ENCODE measurements around the gene PAPPA.

PAPPA gene

DNA sequence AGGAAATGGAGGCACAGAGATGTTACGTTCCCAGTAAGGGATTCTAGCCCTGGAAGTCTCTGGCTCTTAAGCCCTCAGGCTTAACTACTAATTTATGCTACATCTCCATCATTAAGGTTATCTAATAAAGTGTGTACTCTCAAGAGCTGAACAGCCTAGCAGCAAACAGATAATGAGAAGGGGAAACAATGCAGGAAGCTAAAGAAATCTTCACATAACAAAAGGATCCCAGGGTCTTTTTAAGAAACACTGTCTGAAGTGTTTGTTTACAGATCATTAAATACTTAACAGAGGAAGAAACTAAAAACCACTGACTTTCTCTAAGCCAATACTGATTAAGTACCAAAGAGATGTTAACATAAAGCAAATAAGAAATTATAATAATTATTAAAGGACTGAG, 129.0 kb downstream of the PAPPA start:
- Histone ChIP-seq H3K9ac (ENCODE audit: low read depth in 1 of 2, low read length in 2 of 2) (no peak overlapping the region), H3K27ac (ENCODE audit: low read depth, low read length) (no peak overlapping the region), H3K9me3 (ENCODE audit: control insufficient read depth in 1 of 2, low read length in 2 of 2) (no peaks in the 10 kb centered on the region), H3K4me1 (ENCODE audit: control insufficient read depth in 1 of 2, insufficient read depth in 2 of 2, low read length in 2 of 2) (no peaks in the 10 kb centered on the region), H3K27me3 (ENCODE audit: control insufficient read depth in 1 of 2, insufficient read depth in 2 of 2, low read length in 2 of 2) (no peaks in the 10 kb centered on the region), H3K4me3 (ENCODE audit: low read depth in 1 of 2, low read length in 2 of 2) (no peak overlapping the region), H3K36me3 (ENCODE audit: control insufficient read depth in 1 of 2, insufficient read depth in 2 of 2, low read length in 2 of 2) (no peaks in the 10 kb centered on the region)

DNA sequence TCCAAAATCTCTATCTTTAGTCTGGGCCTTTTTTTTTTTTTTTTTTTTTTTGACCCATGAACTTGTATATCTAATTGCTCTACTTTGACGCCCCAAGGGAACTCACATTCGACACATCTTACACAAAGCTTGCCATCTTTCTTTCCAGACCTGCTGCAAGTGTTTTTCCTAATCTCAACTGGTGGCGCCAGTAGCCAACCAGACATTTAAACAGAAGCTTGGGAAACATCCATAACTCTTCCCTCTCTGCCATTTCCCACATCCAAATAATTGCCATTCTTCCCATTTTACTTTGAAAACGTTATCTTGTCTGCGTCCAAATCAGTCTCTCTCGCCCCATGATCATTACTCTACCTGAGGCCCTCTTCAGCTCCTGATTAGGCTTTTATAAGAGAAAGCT, 130.9 kb downstream of the PAPPA start:
- H3K4me3 ChIP-seq (ENCODE audit: low read depth in 1 of 2, low read length in 2 of 2), result no peak overlapping the region
- no peak overlapping the region for H3K27ac ChIP-seq (ENCODE audit: low read depth, low read length)
- H3K27me3 ChIP-seq (ENCODE audit: control insufficient read depth in 1 of 2, insufficient read depth in 2 of 2, low read length in 2 of 2), result no peaks in the 10 kb centered on the region
- H3K9ac ChIP-seq (ENCODE audit: low read depth in 1 of 2, low read length in 2 of 2), result no peak overlapping the region
- no peaks in the 10 kb centered on the region for H3K36me3 ChIP-seq (ENCODE audit: control insufficient read depth in 1 of 2, insufficient read depth in 2 of 2, low read length in 2 of 2)
- no peaks in the 10 kb centered on the region for H3K9me3 ChIP-seq (ENCODE audit: control insufficient read depth in 1 of 2, low read length in 2 of 2)
- H3K4me1 ChIP-seq (ENCODE audit: control insufficient read depth in 1 of 2, insufficient read depth in 2 of 2, low read length in 2 of 2), result no peaks in the 10 kb centered on the region

DNA sequence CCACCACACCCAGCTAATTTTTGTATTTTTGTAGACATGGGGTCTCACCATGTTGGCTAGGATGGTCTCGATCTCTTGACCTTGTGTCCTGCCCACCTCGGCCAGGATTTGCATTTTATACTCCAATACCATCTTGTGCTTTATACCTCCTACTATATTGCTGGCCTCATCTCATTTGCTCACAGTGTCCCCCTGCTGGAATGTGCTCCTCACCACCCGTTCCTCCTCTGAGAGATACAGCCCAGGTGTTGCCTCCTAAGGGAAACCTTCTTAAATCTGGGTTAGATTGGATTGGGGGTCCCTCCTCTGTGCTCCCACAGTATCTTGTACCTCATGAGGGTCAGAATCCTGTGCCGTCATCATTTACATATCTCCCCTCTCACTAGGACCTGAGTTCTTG, 131.7 kb downstream of the PAPPA start:
- H3K4me1 ChIP-seq (ENCODE audit: control insufficient read depth in 1 of 2, insufficient read depth in 2 of 2, low read length in 2 of 2), result no peaks in the 10 kb centered on the region
- no peaks in the 10 kb centered on the region for H3K9me3 ChIP-seq (ENCODE audit: control insufficient read depth in 1 of 2, low read length in 2 of 2)
- no peak overlapping the region for H3K4me3 ChIP-seq (ENCODE audit: low read depth in 1 of 2, low read length in 2 of 2)
- H3K27me3 ChIP-seq (ENCODE audit: control insufficient read depth in 1 of 2, insufficient read depth in 2 of 2, low read length in 2 of 2), result no peaks in the 10 kb centered on the region
- no peak overlapping the region for H3K27ac ChIP-seq (ENCODE audit: low read depth, low read length)
- no peak overlapping the region for H3K9ac ChIP-seq (ENCODE audit: low read depth in 1 of 2, low read length in 2 of 2)
- H3K36me3 ChIP-seq (ENCODE audit: control insufficient read depth in 1 of 2, insufficient read depth in 2 of 2, low read length in 2 of 2), result no peaks in the 10 kb centered on the region

DNA sequence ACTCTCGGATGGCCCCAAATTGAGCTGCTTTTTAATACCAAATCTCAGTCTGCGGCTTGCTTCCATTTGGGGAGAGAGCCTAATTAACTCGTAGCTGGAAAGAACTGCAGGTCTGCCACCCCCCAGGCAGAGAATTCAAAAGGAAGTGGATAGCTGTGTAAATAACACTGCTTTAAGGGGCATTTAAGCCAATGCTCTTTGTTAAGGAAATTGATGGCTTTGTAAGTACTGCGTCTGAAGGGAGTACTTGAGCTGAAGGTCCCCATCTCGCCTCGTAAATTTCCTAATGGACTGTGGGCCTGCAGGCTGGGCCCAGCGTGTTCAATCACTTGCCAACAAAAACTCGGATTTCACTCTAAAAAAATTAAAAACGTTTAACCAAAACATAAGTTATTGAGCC, 132.7 kb downstream of the PAPPA start:
- H3K27ac ChIP-seq (ENCODE audit: low read depth, low read length), result no peak overlapping the region

DNA sequence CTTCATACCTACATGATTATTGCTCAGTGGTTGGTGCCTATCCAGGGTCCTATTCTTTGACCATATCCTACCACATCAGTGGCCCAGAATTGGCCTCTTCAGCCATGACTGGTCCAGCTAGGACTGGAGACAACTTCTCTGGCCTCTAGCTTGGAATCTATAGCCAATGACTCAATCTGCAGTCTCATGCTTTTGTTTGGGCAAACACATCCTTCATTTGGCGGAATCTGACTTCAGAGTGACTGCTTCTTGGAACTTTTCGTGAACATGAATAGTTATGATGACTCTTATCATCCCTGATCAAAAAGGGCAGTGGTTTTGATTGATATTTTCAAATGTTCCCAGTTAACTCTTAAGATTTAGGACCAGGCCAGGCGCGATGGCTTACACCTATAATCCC, 134.1 kb downstream of the PAPPA start:
- Histone ChIP-seq H3K4me1 (ENCODE audit: control insufficient read depth in 1 of 2, insufficient read depth in 2 of 2, low read length in 2 of 2) (no peaks in the 10 kb centered on the region), H3K27ac (ENCODE audit: low read depth, low read length) (no peak overlapping the region), H3K36me3 (ENCODE audit: control insufficient read depth in 1 of 2, insufficient read depth in 2 of 2, low read length in 2 of 2) (no peaks in the 10 kb centered on the region), H3K4me3 (ENCODE audit: low read depth in 1 of 2, low read length in 2 of 2) (no peak overlapping the region), H3K9ac (ENCODE audit: low read depth in 1 of 2, low read length in 2 of 2) (no peak overlapping the region), H3K9me3 (ENCODE audit: control insufficient read depth in 1 of 2, low read length in 2 of 2) (no peaks in the 10 kb centered on the region), H3K27me3 (ENCODE audit: control insufficient read depth in 1 of 2, insufficient read depth in 2 of 2, low read length in 2 of 2) (no peaks in the 10 kb centered on the region)

More for the DNA sequence above, 132.7 kb downstream of the PAPPA start:
- Histone ChIP-seq H3K4me3 (ENCODE audit: low read depth in 1 of 2, low read length in 2 of 2) (no peak overlapping the region), H3K27me3 (ENCODE audit: control insufficient read depth in 1 of 2, insufficient read depth in 2 of 2, low read length in 2 of 2) (no peaks in the 10 kb centered on the region), H3K9ac (ENCODE audit: low read depth in 1 of 2, low read length in 2 of 2) (no peak overlapping the region), H3K36me3 (ENCODE audit: control insufficient read depth in 1 of 2, insufficient read depth in 2 of 2, low read length in 2 of 2) (no peaks in the 10 kb centered on the region), H3K4me1 (ENCODE audit: control insufficient read depth in 1 of 2, insufficient read depth in 2 of 2, low read length in 2 of 2) (no peaks in the 10 kb centered on the region), H3K9me3 (ENCODE audit: control insufficient read depth in 1 of 2, low read length in 2 of 2) (no peaks in the 10 kb centered on the region)

DNA sequence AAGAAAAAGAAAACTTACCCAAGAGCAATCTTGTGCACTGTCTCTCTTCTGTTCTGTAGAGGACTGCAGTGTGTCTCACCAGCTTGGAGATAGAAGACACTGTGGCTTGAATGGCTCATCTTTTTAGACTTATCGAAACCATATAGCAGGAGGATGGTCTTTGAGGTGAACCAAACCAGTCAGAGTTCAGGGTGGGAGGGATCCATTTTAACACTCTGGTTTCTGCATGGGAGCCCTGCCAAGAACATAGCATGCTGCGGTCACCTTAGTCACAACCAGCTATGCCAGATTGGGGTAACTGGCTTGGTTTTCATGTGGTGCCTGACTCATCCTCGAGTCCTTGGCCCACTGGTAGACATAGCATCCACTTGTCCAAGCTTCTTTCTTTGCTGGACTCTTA, 135.1 kb downstream of the PAPPA start:
- Histone ChIP-seq H3K27me3 (ENCODE audit: control insufficient read depth in 1 of 2, insufficient read depth in 2 of 2, low read length in 2 of 2) (no peaks in the 10 kb centered on the region), H3K9ac (ENCODE audit: low read depth in 1 of 2, low read length in 2 of 2) (no peak overlapping the region), H3K36me3 (ENCODE audit: control insufficient read depth in 1 of 2, insufficient read depth in 2 of 2, low read length in 2 of 2) (no peaks in the 10 kb centered on the region), H3K4me3 (ENCODE audit: low read depth in 1 of 2, low read length in 2 of 2) (no peak overlapping the region), H3K27ac (ENCODE audit: low read depth, low read length) (no peak overlapping the region), H3K9me3 (ENCODE audit: control insufficient read depth in 1 of 2, low read length in 2 of 2) (no peaks in the 10 kb centered on the region), H3K4me1 (ENCODE audit: control insufficient read depth in 1 of 2, insufficient read depth in 2 of 2, low read length in 2 of 2) (no peaks in the 10 kb centered on the region)

DNA sequence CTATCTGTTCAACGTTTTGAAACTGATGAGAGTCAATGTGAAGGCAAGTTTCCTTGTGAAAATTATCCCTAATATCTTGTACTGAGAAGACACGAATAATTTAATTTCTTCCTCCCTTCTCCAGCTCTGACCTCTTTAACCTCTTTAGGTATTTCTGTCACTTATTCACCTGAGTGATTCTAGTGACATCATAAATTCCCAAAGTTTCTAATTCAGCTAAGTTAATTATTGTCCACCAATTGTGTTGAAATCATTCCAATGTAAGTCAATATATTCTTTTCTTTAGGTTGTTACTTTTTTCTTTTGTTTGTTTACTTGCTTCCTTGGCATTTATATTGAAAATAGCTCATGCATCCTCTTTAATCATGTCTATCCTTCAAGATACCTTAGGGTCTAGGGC, 143.8 kb downstream of the PAPPA start:
- Histone ChIP-seq H3K4me1 (ENCODE audit: control insufficient read depth in 1 of 2, insufficient read depth in 2 of 2, low read length in 2 of 2) (no peaks in the 10 kb centered on the region), H3K27ac (ENCODE audit: low read depth, low read length) (no peak overlapping the region), H3K36me3 (ENCODE audit: control insufficient read depth in 1 of 2, insufficient read depth in 2 of 2, low read length in 2 of 2) (no peaks in the 10 kb centered on the region), H3K9ac (ENCODE audit: low read depth in 1 of 2, low read length in 2 of 2) (no peak overlapping the region), H3K4me3 (ENCODE audit: low read depth in 1 of 2, low read length in 2 of 2) (no peak overlapping the region), H3K27me3 (ENCODE audit: control insufficient read depth in 1 of 2, insufficient read depth in 2 of 2, low read length in 2 of 2) (no peaks in the 10 kb centered on the region), H3K9me3 (ENCODE audit: control insufficient read depth in 1 of 2, low read length in 2 of 2) (no peaks in the 10 kb centered on the region)

DNA sequence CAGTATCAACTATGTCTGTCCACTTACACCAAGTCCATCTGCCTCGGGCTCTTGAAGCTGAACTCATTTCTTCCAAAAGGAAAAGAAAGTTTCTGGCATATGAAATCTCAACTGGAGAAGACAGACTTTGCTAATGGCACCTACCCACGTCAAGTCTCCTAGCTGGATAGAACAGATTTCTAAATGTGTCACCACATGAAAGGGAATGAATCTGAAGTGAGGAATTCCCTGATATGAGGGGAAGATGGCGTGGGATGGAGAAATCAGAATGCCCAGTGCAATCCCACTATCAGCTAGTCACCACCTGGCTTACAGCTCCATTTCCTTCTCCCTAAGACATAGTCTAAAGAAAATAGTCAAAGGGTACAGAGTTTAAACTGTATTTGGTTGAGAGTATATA, 144.7 kb downstream of the PAPPA start:
- Histone ChIP-seq H3K27ac (ENCODE audit: low read depth, low read length) (no peak overlapping the region), H3K4me3 (ENCODE audit: low read depth in 1 of 2, low read length in 2 of 2) (no peak overlapping the region), H3K9ac (ENCODE audit: low read depth in 1 of 2, low read length in 2 of 2) (no peak overlapping the region), H3K27me3 (ENCODE audit: control insufficient read depth in 1 of 2, insufficient read depth in 2 of 2, low read length in 2 of 2) (no peaks in the 10 kb centered on the region), H3K9me3 (ENCODE audit: control insufficient read depth in 1 of 2, low read length in 2 of 2) (no peaks in the 10 kb centered on the region), H3K4me1 (ENCODE audit: control insufficient read depth in 1 of 2, insufficient read depth in 2 of 2, low read length in 2 of 2) (no peaks in the 10 kb centered on the region), H3K36me3 (ENCODE audit: control insufficient read depth in 1 of 2, insufficient read depth in 2 of 2, low read length in 2 of 2) (no peaks in the 10 kb centered on the region)

DNA sequence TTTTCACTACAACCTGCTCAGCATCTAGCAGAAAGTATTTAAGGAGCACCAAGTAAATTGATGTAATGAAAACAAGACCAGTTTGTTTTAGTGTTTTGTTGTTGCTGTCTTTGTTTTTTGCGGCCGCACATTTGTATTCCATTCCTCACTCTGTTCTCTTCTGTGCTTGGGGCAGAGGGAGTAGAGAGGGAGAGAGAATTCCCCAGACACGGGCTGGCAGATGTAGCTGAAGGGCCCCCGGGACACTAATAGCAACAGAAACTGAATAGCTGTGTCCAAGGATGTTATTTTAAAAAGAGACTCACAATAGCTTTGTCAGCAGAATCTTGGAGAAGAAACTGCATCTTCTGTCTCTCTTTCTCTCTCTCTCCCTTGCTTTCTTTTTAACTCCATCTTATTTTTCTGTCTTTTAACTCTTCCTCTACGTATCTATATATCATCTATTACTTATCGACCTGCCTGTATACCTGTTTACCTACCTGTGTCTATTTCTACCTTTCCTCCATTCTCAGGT, 145.3 kb downstream of the PAPPA start:
- Histone ChIP-seq H3K27me3 (ENCODE audit: control insufficient read depth in 1 of 2, insufficient read depth in 2 of 2, low read length in 2 of 2) (no peaks in the 10 kb centered on the region), H3K9me3 (ENCODE audit: control insufficient read depth in 1 of 2, low read length in 2 of 2) (no peaks in the 10 kb centered on the region), H3K27ac (ENCODE audit: low read depth, low read length) (no peak overlapping the region), H3K4me3 (ENCODE audit: low read depth in 1 of 2, low read length in 2 of 2) (no peak overlapping the region), H3K36me3 (ENCODE audit: control insufficient read depth in 1 of 2, insufficient read depth in 2 of 2, low read length in 2 of 2) (no peaks in the 10 kb centered on the region), H3K9ac (ENCODE audit: low read depth in 1 of 2, low read length in 2 of 2) (no peak overlapping the region), H3K4me1 (ENCODE audit: control insufficient read depth in 1 of 2, insufficient read depth in 2 of 2, low read length in 2 of 2) (no peaks in the 10 kb centered on the region)

DNA sequence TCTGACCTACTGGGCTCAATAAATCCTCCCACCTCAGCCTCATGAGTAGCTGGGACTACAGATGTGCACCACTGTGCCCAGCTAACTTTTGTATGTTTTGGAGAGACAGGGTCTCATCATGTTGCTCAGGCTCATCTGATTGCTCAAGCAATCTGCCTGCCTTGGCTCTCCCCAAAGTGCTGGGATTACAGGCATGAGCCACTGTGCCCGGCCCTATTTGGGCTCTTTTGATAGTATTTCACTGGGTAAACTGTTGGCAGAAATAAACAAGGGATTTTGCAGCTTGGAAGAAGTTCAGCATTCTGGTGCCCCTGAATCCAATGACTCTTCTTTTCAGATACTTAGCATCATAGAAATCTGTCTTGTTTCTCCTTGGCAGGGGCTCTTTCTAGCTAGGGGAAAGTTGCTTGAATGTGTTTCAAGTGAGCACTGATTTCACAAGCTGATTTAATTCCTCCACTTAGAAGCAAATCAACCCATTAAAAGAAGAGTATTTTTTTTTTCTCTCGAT, 146.8 kb downstream of the PAPPA start:
- H3K4me3 ChIP-seq (ENCODE audit: low read depth in 1 of 2, low read length in 2 of 2), result no peak overlapping the region
- no peaks in the 10 kb centered on the region for H3K9me3 ChIP-seq (ENCODE audit: control insufficient read depth in 1 of 2, low read length in 2 of 2)
- H3K36me3 ChIP-seq (ENCODE audit: control insufficient read depth in 1 of 2, insufficient read depth in 2 of 2, low read length in 2 of 2), result no peaks in the 10 kb centered on the region
- no peaks in the 10 kb centered on the region for H3K4me1 ChIP-seq (ENCODE audit: control insufficient read depth in 1 of 2, insufficient read depth in 2 of 2, low read length in 2 of 2)
- H3K9ac ChIP-seq (ENCODE audit: low read depth in 1 of 2, low read length in 2 of 2), result no peak overlapping the region
- no peaks in the 10 kb centered on the region for H3K27me3 ChIP-seq (ENCODE audit: control insufficient read depth in 1 of 2, insufficient read depth in 2 of 2, low read length in 2 of 2)
- no peak overlapping the region for H3K27ac ChIP-seq (ENCODE audit: low read depth, low read length)

DNA sequence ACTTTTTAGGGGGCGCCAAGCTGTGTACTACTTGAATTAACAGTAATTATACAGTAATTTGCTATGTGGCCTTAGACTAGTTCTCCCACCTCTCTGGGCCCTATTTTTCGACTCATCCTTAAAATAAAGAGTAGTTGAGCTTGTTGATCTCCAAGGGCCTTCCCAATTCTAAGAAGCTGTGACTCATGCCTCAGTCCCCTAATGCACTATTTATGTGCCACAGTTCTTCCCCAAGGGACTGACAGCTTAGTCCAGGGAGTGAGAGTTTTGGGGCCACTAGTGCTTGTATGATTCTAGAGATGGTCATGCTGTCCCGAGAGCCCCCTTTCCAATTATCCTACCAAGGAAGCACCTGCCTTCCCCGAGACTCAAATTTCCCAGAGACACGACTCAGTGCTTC, 149.7 kb downstream of the PAPPA start:
- no peak overlapping the region for H3K4me3 ChIP-seq (ENCODE audit: low read depth in 1 of 2, low read length in 2 of 2)
- H3K9me3 ChIP-seq (ENCODE audit: control insufficient read depth in 1 of 2, low read length in 2 of 2), result no peaks in the 10 kb centered on the region
- no peak overlapping the region for H3K27ac ChIP-seq (ENCODE audit: low read depth, low read length)
- no peaks in the 10 kb centered on the region for H3K4me1 ChIP-seq (ENCODE audit: control insufficient read depth in 1 of 2, insufficient read depth in 2 of 2, low read length in 2 of 2)
- H3K36me3 ChIP-seq (ENCODE audit: control insufficient read depth in 1 of 2, insufficient read depth in 2 of 2, low read length in 2 of 2), result no peaks in the 10 kb centered on the region
- no peak overlapping the region for H3K9ac ChIP-seq (ENCODE audit: low read depth in 1 of 2, low read length in 2 of 2)
- H3K27me3 ChIP-seq (ENCODE audit: control insufficient read depth in 1 of 2, insufficient read depth in 2 of 2, low read length in 2 of 2), result no peaks in the 10 kb centered on the region
